ENCODE results near the gene TMIGD1. TPM values are rescaled to one million over a fixed set of nuclear protein-coding genes. Genes with fewer than 3 reads are reported as not detected.

Gene TMIGD1
- total and polyA plus RNA-seq, 2 experiments from 2014 or later = 2.5 to 3.2 TPM

DNA sequence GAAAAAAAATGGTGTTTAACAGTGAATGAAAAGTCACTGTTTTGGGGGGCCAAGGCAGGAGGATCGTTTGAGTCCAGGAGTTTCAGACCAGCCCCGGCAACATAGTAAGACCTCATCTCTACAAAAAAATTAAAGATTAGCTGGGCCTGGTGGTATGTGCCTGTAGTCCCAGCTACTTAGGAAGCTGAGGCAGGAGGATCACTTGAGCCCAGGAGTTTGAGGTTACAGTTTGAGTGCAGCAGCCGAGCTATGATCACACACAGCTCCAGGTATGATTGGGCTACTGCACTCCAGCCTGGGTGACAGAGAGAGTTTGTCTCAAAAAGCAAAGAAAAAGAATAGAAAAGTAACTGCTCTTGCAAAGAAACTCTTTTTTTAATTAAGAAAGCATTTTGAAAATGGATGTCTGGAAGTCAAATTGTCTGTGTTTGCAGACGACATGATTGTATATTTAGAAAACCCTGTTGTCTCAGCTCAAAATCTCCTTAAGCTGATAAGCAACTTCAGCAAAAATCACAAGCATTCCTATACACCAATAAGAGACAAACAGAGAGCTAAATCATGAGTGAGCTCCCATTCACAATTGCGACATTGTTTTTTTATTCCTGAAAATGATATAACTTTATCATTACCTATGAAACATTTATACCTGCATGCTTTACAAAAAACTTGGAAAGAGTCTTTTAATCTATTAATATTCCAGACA lies 24.4 kb upstream of the TMIGD1 start:
- Histone ChIP-seq H4K20me1 (ENCODE audit: insufficient read depth, poor library complexity, severe bottlenecking) (no peaks in the 10 kb centered on the region), H3K4me1 (ENCODE audit: insufficient read depth) (peaks cover 8% of the 10 kb centered on the region), H3K79me2 (no peaks in the 10 kb centered on the region), H3K4me3 (no peak overlapping the region), H3K36me3 (replicated peaks; ENCODE audit: insufficient read depth, low read depth) (no peaks in the 10 kb centered on the region), H3K27me3 (no peaks in the 10 kb centered on the region), H3K9me3 (ENCODE audit: low read depth) (no peaks in the 10 kb centered on the region), H2AFZ (peak overlapping the region; percentile 17), H3K9me2 (replicated peaks; ENCODE audit: insufficient read depth) (no peaks in the 10 kb centered on the region), H3K4me2 (peak overlapping the region; percentile 24), H3K27ac (peak overlapping the region; percentile 18)
- TF ChIP-seq EZH2 (IDR thresholded peaks at IDR 0.05; ENCODE audit: borderline replicate concordance) (no peak), EZH2phosphoT487 (IDR thresholded peaks at IDR 0.05; ENCODE audit: low read depth, severe bottlenecking, unreplicated experiment) (no peak)
- TF ChIP-seq, protein P1, sequence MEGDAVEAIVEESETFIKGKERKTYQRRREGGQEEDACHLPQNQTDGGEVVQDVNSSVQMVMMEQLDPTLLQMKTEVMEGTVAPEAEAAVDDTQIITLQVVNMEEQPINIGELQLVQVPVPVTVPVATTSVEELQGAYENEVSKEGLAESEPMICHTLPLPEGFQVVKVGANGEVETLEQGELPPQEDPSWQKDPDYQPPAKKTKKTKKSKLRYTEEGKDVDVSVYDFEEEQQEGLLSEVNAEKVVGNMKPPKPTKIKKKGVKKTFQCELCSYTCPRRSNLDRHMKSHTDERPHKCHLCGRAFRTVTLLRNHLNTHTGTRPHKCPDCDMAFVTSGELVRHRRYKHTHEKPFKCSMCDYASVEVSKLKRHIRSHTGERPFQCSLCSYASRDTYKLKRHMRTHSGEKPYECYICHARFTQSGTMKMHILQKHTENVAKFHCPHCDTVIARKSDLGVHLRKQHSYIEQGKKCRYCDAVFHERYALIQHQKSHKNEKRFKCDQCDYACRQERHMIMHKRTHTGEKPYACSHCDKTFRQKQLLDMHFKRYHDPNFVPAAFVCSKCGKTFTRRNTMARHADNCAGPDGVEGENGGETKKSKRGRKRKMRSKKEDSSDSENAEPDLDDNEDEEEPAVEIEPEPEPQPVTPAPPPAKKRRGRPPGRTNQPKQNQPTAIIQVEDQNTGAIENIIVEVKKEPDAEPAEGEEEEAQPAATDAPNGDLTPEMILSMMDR (IDR thresholded peaks at IDR 0.05; ENCODE audit: poor library complexity) = no peak
- no peak for DNase-seq (ENCODE audit: low spot score)
- WGBS (ENCODE audit: low lambda C conversion rate, missing lambda C conversion rate) = 48% methylated on average over 5 of the region's 5 CpGs

DNA sequence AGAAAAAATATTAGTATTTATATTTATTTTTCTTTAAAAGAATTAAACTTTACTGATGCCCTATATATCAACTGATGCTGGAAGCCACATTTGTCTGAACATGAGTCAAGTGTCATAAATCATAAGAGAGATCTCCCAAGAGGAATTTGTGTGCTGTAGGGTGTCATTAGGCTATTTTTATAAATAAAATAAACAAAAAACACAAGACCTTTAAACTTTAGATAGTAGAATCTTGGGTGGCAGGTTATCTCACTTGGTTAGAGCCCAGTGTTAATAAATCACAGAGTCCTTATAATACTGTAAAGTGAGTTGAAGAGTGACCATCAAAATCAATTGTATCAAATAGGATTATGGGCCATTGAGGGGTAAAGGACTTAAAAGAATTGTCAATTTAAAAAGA lies 23.6 kb upstream of the TMIGD1 start:
- Histone ChIP-seq H3K79me2 (no peaks in the 10 kb centered on the region), H3K9me2 (replicated peaks; ENCODE audit: insufficient read depth) (no peaks in the 10 kb centered on the region), H3K9me3 (ENCODE audit: low read depth) (no peaks in the 10 kb centered on the region), H3K36me3 (replicated peaks; ENCODE audit: insufficient read depth, low read depth) (no peaks in the 10 kb centered on the region), H2AFZ (no peak overlapping the region), H3K27me3 (no peaks in the 10 kb centered on the region), H3K4me3 (no peak overlapping the region), H3K27ac (peak overlapping the region; percentile 18), H3K4me1 (ENCODE audit: insufficient read depth) (peaks cover 8% of the 10 kb centered on the region), H4K20me1 (ENCODE audit: insufficient read depth, poor library complexity, severe bottlenecking) (no peaks in the 10 kb centered on the region), H3K4me2 (peak overlapping the region; percentile 24)
- DNase-seq (ENCODE audit: low spot score) = no peak
- TF ChIP-seq EZH2 (IDR thresholded peaks at IDR 0.05; ENCODE audit: borderline replicate concordance) = no peak

DNA sequence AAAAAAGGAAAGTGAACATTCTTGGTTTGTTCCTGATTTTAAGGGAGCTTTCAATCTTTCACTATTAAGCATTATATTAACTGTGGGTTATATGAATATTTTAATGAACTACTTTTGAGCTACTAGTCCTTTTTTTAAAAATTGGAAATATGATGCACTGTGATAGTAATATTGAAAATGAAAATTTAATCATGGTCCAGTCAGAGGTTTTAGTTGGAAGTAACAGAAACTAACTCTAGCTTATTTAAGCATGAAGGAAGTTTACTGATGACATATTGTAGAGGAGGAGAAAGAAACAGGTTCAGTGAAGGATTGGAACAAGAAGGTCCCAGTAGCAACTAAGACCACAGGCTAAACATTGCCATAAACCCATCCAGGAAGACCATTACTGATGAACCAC lies 20.8 kb upstream of the TMIGD1 start:
- no peak overlapping the region for H3K27ac ChIP-seq
- no peaks in the 10 kb centered on the region for H4K20me1 ChIP-seq (ENCODE audit: insufficient read depth, poor library complexity, severe bottlenecking)
- TF ChIP-seq, protein P1 (IDR thresholded peaks at IDR 0.05; ENCODE audit: poor library complexity) = no peak
- no peak for TF ChIP-seq EZH2phosphoT487 (IDR thresholded peaks at IDR 0.05; ENCODE audit: low read depth, severe bottlenecking, unreplicated experiment)
- H3K9me3 ChIP-seq (ENCODE audit: low read depth) = no peaks in the 10 kb centered on the region
- no peaks in the 10 kb centered on the region for H3K9me2 ChIP-seq (replicated peaks; ENCODE audit: insufficient read depth)
- no peak overlapping the region for H3K4me2 ChIP-seq
- no peak overlapping the region for H3K4me3 ChIP-seq
- no peaks in the 10 kb centered on the region for H3K36me3 ChIP-seq (replicated peaks; ENCODE audit: insufficient read depth, low read depth)
- no peaks in the 10 kb centered on the region for H3K79me2 ChIP-seq
- no peak for DNase-seq (ENCODE audit: low spot score)
- H3K4me1 ChIP-seq (ENCODE audit: insufficient read depth) = peaks cover 8% of the 10 kb centered on the region
- H3K27me3 ChIP-seq = no peaks in the 10 kb centered on the region
- H2AFZ ChIP-seq = no peak overlapping the region

DNA sequence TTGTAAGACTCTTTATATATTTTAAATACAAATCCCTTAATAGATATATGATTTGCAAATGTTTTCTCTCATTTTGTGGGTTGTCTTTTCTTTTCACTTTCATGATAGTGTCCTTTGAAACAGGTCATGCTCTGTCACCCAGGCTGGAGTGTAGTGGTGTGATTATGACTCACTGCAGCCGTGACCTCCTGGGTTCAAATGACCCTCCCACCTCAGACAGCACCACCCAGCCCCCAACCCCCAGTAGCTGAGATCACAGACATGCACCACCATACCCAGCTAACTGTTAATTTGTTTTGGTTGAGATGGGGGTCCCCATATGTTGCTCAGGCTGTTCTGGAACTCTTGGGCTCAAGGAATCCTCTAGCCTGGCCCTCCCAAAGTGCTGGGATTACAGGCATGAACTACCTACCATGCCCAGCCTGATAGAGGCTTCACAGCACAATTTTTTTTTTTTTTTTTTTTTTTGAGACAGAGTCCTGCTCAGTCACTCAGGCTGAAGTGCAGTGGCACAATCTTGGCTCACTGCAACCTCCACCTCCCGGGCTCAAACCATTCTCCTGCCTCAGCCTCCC lies 18.5 kb upstream of the TMIGD1 start:
- no peak for DNase-seq (ENCODE audit: low spot score)
- Histone ChIP-seq H3K4me1 (ENCODE audit: insufficient read depth) (no peaks in the 10 kb centered on the region), H4K20me1 (ENCODE audit: insufficient read depth, poor library complexity, severe bottlenecking) (no peaks in the 10 kb centered on the region), H3K27ac (no peak overlapping the region), H3K9me2 (replicated peaks; ENCODE audit: insufficient read depth) (no peaks in the 10 kb centered on the region), H3K4me3 (no peak overlapping the region), H3K9me3 (ENCODE audit: low read depth) (no peaks in the 10 kb centered on the region), H3K36me3 (replicated peaks; ENCODE audit: insufficient read depth, low read depth) (no peaks in the 10 kb centered on the region), H3K27me3 (no peaks in the 10 kb centered on the region), H2AFZ (no peak overlapping the region), H3K79me2 (no peaks in the 10 kb centered on the region), H3K4me2 (no peak overlapping the region)
- no peak for TF ChIP-seq EZH2phosphoT487 (IDR thresholded peaks at IDR 0.05; ENCODE audit: low read depth, severe bottlenecking, unreplicated experiment)
- TF ChIP-seq, protein P1 (IDR thresholded peaks at IDR 0.05; ENCODE audit: poor library complexity) = no peak
- TF ChIP-seq EZH2 (IDR thresholded peaks at IDR 0.05; ENCODE audit: borderline replicate concordance) = no peak
- 79% methylated on average over 2 of the region's 2 CpGs for WGBS (ENCODE audit: low lambda C conversion rate, missing lambda C conversion rate)

Measured in hepatocyte (in vitro differentiated cells).